Measurements from ENCODE around the gene LNPEP.

Gene LNPEP

GRCh38 chr5:96963267-96963666, 27.4 kb downstream of the LNPEP start:
- no peak for DNase-seq

- no peak for DNase-seq
These were observed 30.9 kb downstream of the LNPEP start for GRCh38 chr5:96966801-96967200.

GRCh38 chr5:96967400-96967799, 31.5 kb downstream of the LNPEP start:
- no peak for DNase-seq

- DNase-seq: no peak
These were observed 32.2 kb downstream of the LNPEP start for GRCh38 chr5:96968074-96968473.

- no peak for DNase-seq
These were observed 32.7 kb downstream of the LNPEP start for GRCh38 chr5:96968614-96969013.

- DNase-seq: no peak
These were observed 33.5 kb downstream of the LNPEP start for GRCh38 chr5:96969366-96969765.

GRCh38 chr5:96972599-96973334, 36.9 kb downstream of the LNPEP start:
- no peak for DNase-seq

GRCh38 chr5:96973532-96974401, 37.9 kb downstream of the LNPEP start:
- DNase-seq: no peak

GRCh38 chr5:96975656-96976055, 39.8 kb downstream of the LNPEP start:
- no peak for DNase-seq

- DNase-seq: no peak
These were observed 41.3 kb downstream of the LNPEP start for GRCh38 chr5:96977228-96977627.

- DNase-seq: no peak
These were observed 43.1 kb downstream of the LNPEP start for GRCh38 chr5:96978812-96979449.

- no peak for DNase-seq
These were observed 48.8 kb downstream of the LNPEP start for GRCh38 chr5:96984506-96985192.

- no peak for DNase-seq
These were observed 50.6 kb downstream of the LNPEP start for GRCh38 chr5:96986450-96986849.

GRCh38 chr5:96990102-96990501, 54.2 kb downstream of the LNPEP start:
- no peak for DNase-seq

GRCh38 chr5:96991708-96992107, 55.8 kb downstream of the LNPEP start:
- DNase-seq: no peak

GRCh38 chr5:96993760-96994159, 57.9 kb downstream of the LNPEP start:
- no peak for DNase-seq

- DNase-seq: no peak
These were observed 58.6 kb downstream of the LNPEP start for GRCh38 chr5:96994493-96994892.

- no peak for DNase-seq
These were observed 59.5 kb downstream of the LNPEP start for GRCh38 chr5:96995419-96995818.

GRCh38 chr5:96997265-96997859, 61.5 kb downstream of the LNPEP start:
- DNase-seq: no peak

- no peak for DNase-seq
These were observed 64.0 kb downstream of the LNPEP start for GRCh38 chr5:96999856-97000255.

- DNase-seq: no peak
These were observed 64.5 kb downstream of the LNPEP start for GRCh38 chr5:97000391-97000790.

- DNase-seq: no peak
These were observed 67.1 kb downstream of the LNPEP start for GRCh38 chr5:97002983-97003382.
